T-helper 17 cell (primary cell): ENCODE results near the gene HRK. TPM values are rescaled to one million over a fixed set of nuclear protein-coding genes. Genes with fewer than 3 reads are reported as not detected.

Experiments
- ATAC-seq: fragments of 150-1000 bp; cut with Tn5 transposase; 2 replicates; pipeline ENCODE4 v1.10.0; 2021; ENCODE audit warnings: mild to moderate bottlenecking, moderate library complexity
- DNase-seq, 3 donors: peaks; one replicate each; pipeline versions ENCODE4 v3.0.0 to v3.0.0-alpha.2; 2020 to 2021
- H3K9me3 ChIP-seq: one replicate; pipeline ENCODE4 v1.7.0; 2013; ENCODE audit warnings: low read length, mild to moderate bottlenecking; ENCODE audit not compliant: control insufficient read depth, poor library complexity, severe bottlenecking
- H3K27ac Mint-ChIP-seq: one replicate; pipeline ENCODE4 v1.8.0; 2022; ENCODE audit warnings: mild to moderate bottlenecking, moderate library complexity, mixed read lengths
- H3K27me3 Mint-ChIP-seq: one replicate; pipeline ENCODE4 v1.8.0; 2022; ENCODE audit warnings: mixed read lengths
- H3K36me3 Mint-ChIP-seq: one replicate; pipeline ENCODE4 v1.8.0; 2022; ENCODE audit warnings: low read depth, mixed read lengths
- H3K4me1 Mint-ChIP-seq: one replicate; pipeline ENCODE4 v1.8.0; 2022; ENCODE audit warnings: mild to moderate bottlenecking, mixed read lengths
- H3K4me3 Mint-ChIP-seq: one replicate; pipeline ENCODE4 v1.8.0; 2022; ENCODE audit warnings: mild to moderate bottlenecking, moderate library complexity, mixed read lengths
- total RNA-seq, 4 donors: library from RNA in 2 of 4; stranded (reverse) in 2 of 4; gene quantifications; one replicate each; pipeline ENCODE4 v1.2.3 and lab custom pipeline; 2022 to 2026

The HRK gene
- total RNA-seq, 2 donors from 2014 or later, result 0.30 TPM; not detected in 1

DNA sequence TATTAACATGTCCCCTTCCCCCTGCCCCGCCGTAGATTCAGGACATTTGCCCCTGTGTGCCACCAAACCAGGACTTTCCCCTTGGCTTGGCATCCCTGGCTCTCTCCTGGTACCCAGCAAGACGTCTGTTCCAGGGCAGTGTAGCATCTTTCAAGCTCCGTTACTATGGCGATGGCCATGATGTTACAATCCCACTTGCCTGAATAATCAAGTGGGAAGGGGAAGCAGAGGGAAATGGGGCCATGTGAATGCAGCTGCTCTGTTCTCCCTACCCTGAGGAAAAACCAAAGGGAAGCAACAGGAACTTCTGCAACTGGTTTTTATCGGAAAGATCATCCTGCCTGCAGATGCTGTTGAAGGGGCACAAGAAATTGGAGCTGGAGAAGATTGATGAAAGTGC lies 28.9 kb downstream of the HRK start:
- no peaks in the 10 kb centered on the region for H3K4me1 Mint-ChIP-seq
- H3K9me3 ChIP-seq, result no peaks in the 10 kb centered on the region
- no peak overlapping the region for H3K4me3 Mint-ChIP-seq
- no peaks in the 10 kb centered on the region for H3K36me3 Mint-ChIP-seq
- no peak overlapping the region for H3K27ac Mint-ChIP-seq
- DNase-seq, result no peak
- no peak for ATAC-seq
- H3K27me3 Mint-ChIP-seq, result peaks cover 30% of the 10 kb centered on the region

GRCh38 chr12:116849216-116849615 lies 32.0 kb downstream of the HRK start:
- H3K4me1 Mint-ChIP-seq, result no peaks in the 10 kb centered on the region
- no peak overlapping the region for H3K27ac Mint-ChIP-seq
- H3K36me3 Mint-ChIP-seq, result no peaks in the 10 kb centered on the region
- no peak for ATAC-seq
- no peak for DNase-seq
- no peak overlapping the region for H3K4me3 Mint-ChIP-seq
- H3K9me3 ChIP-seq, result no peaks in the 10 kb centered on the region
- peaks cover 16% of the 10 kb centered on the region for H3K27me3 Mint-ChIP-seq

DNA sequence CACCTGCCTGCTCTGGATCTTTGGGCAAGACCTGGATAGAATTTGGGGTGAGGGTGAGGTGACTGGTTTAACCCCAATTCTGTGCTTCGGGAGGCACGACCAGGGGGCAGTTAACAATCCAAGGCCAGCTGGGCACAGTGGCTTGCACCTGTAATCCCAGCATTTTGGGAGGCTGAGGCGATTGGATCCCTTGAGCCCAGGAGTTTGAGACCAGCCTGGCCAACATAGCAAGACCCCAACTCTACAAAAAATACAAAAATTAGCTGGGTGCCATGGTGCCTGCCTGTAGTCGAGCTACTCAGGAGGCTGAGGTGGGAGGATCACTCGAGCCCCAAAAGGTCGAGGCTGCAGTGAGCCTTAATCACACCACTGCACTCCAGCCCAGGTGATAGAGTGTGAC lies 38.2 kb downstream of the HRK start:
- Mint-ChIP-seq H3K27me3 (no peaks in the 10 kb centered on the region), H3K4me1 (no peaks in the 10 kb centered on the region), H3K36me3 (no peaks in the 10 kb centered on the region), H3K4me3 (no peak overlapping the region), H3K27ac (no peak overlapping the region)
- ATAC-seq, result no peak
- no peak for DNase-seq
- H3K9me3 ChIP-seq, result no peaks in the 10 kb centered on the region

- H3K27ac Mint-ChIP-seq, result no peak overlapping the region
- H3K9me3 ChIP-seq, result no peaks in the 10 kb centered on the region
- no peaks in the 10 kb centered on the region for H3K27me3 Mint-ChIP-seq
- ATAC-seq, result no peak
- H3K4me1 Mint-ChIP-seq, result peaks cover 2% of the 10 kb centered on the region
- H3K4me3 Mint-ChIP-seq, result no peak overlapping the region
- peaks cover 7% of the 10 kb centered on the region for H3K36me3 Mint-ChIP-seq
- no peak for DNase-seq
Measured at GRCh38 chr12:116839287-116839830, 41.9 kb downstream of the HRK start.

DNA sequence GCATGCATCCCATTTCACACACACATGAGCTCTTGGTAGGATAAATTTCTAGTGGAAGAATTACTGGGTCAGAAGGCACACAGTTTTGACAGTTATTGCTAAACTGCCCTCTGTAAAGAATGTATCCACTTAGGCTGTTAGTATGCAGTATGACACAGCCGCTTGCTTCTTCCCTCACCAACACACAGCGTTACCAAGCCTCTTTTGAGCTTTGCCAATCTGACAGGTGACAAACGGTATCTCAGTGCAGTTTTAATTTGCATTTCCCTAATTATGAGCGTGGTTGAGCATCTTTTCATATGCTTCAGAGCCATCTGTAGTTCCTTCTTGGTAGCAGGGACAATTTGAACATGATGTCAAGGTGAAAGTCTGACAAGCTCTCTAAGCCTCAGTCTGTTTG lies 42.9 kb downstream of the HRK start:
- DNase-seq, result no peak
- Mint-ChIP-seq H3K27me3 (no peaks in the 10 kb centered on the region), H3K36me3 (peaks cover 9% of the 10 kb centered on the region), H3K4me3 (no peak overlapping the region), H3K4me1 (peaks cover 2% of the 10 kb centered on the region), H3K27ac (no peak overlapping the region)
- H3K9me3 ChIP-seq, result no peaks in the 10 kb centered on the region
- ATAC-seq, result no peak

DNA sequence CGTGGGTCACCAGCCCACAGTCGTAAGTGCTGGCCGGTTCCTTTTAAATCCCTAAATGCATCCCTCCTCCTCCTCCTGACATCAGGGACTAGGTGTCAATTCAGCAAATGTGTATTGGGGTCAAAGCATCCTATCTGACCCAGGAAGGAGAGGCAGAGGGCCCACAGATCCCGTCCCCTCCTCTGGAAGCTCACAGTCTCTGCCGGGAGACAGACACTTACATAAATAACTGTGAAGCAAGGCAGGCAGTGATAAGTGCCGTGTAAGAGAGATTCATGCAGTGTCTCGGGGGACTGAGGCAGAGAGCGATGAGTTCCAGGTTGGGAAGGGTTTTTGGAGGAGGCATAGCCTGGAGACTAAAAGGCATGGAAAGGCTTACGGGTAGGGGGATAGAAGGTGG lies 44.1 kb downstream of the HRK start:
- Mint-ChIP-seq H3K36me3 (peaks cover 9% of the 10 kb centered on the region), H3K4me3 (no peak overlapping the region), H3K4me1 (peaks cover 2% of the 10 kb centered on the region), H3K27ac (peak overlapping the region; percentile 53), H3K27me3 (no peaks in the 10 kb centered on the region)
- ATAC-seq, result no peak
- no peaks in the 10 kb centered on the region for H3K9me3 ChIP-seq
- no peak for DNase-seq

- H3K27me3 Mint-ChIP-seq, result no peaks in the 10 kb centered on the region
- H3K36me3 Mint-ChIP-seq, result peaks cover 9% of the 10 kb centered on the region
- H3K4me3 Mint-ChIP-seq, result no peak overlapping the region
- H3K27ac Mint-ChIP-seq, result no peak overlapping the region
- DNase-seq, result no peak
- ATAC-seq, result no peak
- H3K9me3 ChIP-seq, result no peaks in the 10 kb centered on the region
- peaks cover 2% of the 10 kb centered on the region for H3K4me1 Mint-ChIP-seq
Measured at GRCh38 chr12:116835484-116835883, 45.8 kb downstream of the HRK start.

GRCh38 chr12:116833474-116833873 lies 47.8 kb downstream of the HRK start:
- Mint-ChIP-seq H3K27me3 (no peaks in the 10 kb centered on the region), H3K4me1 (peaks cover 2% of the 10 kb centered on the region), H3K36me3 (peaks cover 9% of the 10 kb centered on the region), H3K4me3 (no peak overlapping the region), H3K27ac (no peak overlapping the region)
- DNase-seq, result no peak
- ATAC-seq, result no peak
- H3K9me3 ChIP-seq, result no peaks in the 10 kb centered on the region

DNA sequence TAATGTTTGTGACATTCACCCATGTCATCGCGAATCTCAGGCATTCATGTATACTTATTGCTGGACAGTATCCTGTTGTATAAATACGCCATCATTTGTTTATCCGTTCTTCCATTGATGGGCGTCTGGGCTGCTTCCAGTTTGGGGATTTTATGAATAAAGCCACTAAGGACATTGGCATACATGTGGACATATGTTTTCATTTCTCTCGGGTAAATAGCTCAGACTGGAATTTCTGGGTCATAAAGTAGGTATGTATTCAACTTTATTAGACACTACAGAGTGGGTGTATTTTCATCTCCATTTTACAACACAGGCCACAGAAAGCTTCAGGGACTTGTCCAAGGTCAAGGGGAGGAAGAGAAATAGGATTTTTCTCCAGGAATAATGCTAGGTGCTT lies 48.9 kb downstream of the HRK start:
- Mint-ChIP-seq H3K27me3 (no peaks in the 10 kb centered on the region), H3K4me1 (peaks cover 2% of the 10 kb centered on the region), H3K27ac (no peak overlapping the region), H3K4me3 (no peak overlapping the region), H3K36me3 (peaks cover 9% of the 10 kb centered on the region)
- ATAC-seq (no peak), DNase-seq (no peak)
- H3K9me3 ChIP-seq, result no peaks in the 10 kb centered on the region

- Mint-ChIP-seq H3K4me3 (no peak overlapping the region), H3K36me3 (peaks cover 2% of the 10 kb centered on the region), H3K27me3 (no peaks in the 10 kb centered on the region), H3K4me1 (no peaks in the 10 kb centered on the region), H3K27ac (no peak overlapping the region)
- ATAC-seq, result no peak
- H3K9me3 ChIP-seq, result no peaks in the 10 kb centered on the region
- no peak for DNase-seq
Measured at GRCh38 chr12:116827432-116827831, 53.8 kb downstream of the HRK start.

GRCh38 chr12:116821291-116821690 lies 60.0 kb downstream of the HRK start:
- Mint-ChIP-seq H3K27ac (peak overlapping the region; percentile 98), H3K4me3 (no peak overlapping the region), H3K4me1 (peaks cover 21% of the 10 kb centered on the region), H3K36me3 (peaks cover 2% of the 10 kb centered on the region), H3K27me3 (peaks cover 5% of the 10 kb centered on the region)
- ATAC-seq (no peak), DNase-seq (no peak)
- H3K9me3 ChIP-seq, result no peaks in the 10 kb centered on the region

- Mint-ChIP-seq H3K27me3 (peaks cover 5% of the 10 kb centered on the region), H3K27ac (peak overlapping the region; percentile 98), H3K4me3 (peak overlapping the region; percentile 70), H3K36me3 (peaks cover 2% of the 10 kb centered on the region), H3K4me1 (peaks cover 21% of the 10 kb centered on the region)
- no peak for DNase-seq
- no peaks in the 10 kb centered on the region for H3K9me3 ChIP-seq
- ATAC-seq, result no peak
Measured at GRCh38 chr12:116820064-116820656, 61.1 kb downstream of the HRK start.

GRCh38 chr12:116818948-116819832 lies 62.1 kb downstream of the HRK start:
- H3K4me1 Mint-ChIP-seq, result peaks cover 21% of the 10 kb centered on the region
- H3K27ac Mint-ChIP-seq, result peak overlapping the region; percentile 98
- no peaks in the 10 kb centered on the region for H3K9me3 ChIP-seq
- H3K27me3 Mint-ChIP-seq, result peaks cover 5% of the 10 kb centered on the region
- no peaks in the 10 kb centered on the region for H3K36me3 Mint-ChIP-seq
- ATAC-seq, result peak; percentile 92
- DNase-seq, result peak; percentile 86 to 93 (median 91)
- peak overlapping the region; percentile 93 for H3K4me3 Mint-ChIP-seq
